KBM-7 (cell line): ENCODE measurements around the gene ZNF226.
A peak's percentile ranks its signal among the peaks of the same experiment; 100 is the strongest.
"Not testable (repeated sequence)": the region's sequence is repeated elsewhere in the genome, so short reads cannot be mapped to it uniquely, and the experiment has no call there.

Experiments
- DNase-seq: peaks from one replicate; pipeline ENCODE4 v3.0.0-alpha.2; 2015
- in situ Hi-C: fragments of 300-500 bp; cut with MboI; formaldehyde crosslinking; loops from 2 replicates; pipeline ENCODE4 v1.14.3; 2020; ENCODE audit warnings: low sequenced_read_pairs, low pct_unique_long_range_greater_than_20kb, mixed read lengths

ZNF226 gene

DNA sequence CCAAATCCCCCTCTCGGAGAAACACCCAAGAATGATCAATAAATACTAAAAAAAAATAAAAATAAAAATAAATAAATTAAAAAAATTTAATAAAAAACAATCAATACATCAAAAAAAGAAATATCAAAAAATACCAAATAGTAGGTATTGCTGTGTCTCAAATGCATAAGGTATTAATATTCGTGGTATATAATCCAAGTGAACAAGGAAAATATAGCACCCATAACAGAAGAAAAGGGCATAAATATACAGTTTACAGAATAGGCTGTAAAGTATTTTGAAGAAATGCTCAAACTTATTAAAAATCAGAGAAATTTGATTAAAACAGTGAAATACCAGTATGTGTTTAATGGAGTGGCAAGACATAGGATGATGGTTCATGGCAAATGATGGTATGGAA lies 39.9 kb downstream of the ZNF226 start:
- in situ Hi-C loops = no loop called here

GRCh38 chr19:44207126-44207803 lies 42.4 kb downstream of the ZNF226 start:
- DNase-seq = peak; percentile 94
- in situ Hi-C loops = no loop called here

More for the DNA sequence above, 39.9 kb downstream of the ZNF226 start:
- no peak for DNase-seq

DNA sequence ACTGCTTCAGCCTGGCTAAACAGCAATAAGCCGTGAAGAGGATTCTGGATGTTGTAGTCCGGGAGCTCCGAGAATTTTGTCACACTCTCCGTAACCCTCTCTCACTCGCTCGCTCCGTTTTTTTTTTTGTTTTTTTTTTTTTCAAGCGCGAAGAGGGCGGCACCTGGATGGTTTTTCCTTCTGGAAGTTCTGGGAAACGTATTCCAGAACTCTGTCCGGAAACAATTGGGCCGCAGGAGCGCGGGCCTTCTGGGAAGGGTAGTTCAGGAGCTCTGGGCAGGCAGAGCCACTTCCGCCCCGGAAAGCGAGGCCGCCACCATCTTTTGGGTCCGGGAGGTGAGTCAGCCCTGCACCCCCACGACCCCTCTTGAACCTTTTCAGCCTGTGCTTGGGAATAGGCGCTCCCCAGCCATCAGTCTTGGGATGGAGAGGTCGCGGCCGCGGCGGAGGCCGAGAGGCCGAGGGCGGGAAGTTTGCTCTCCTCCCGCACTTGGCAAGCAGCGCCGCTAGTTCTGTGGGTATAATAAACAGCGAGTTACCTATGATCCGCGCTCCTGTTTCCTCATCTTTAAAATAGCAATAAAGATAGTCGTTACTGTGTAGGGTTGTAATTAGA lies 47.5 kb downstream of the ZNF226 start, which contains the start of gene ZNF227:
Gene ZNF227 (plus strand): TSS at position 283 of the 616 bp plus-strand sequence. CDS start 5,261 bp downstream, outside the sequence.
- in situ Hi-C loops = no loop called here
- DNase-seq = peak; percentile 90

DNA sequence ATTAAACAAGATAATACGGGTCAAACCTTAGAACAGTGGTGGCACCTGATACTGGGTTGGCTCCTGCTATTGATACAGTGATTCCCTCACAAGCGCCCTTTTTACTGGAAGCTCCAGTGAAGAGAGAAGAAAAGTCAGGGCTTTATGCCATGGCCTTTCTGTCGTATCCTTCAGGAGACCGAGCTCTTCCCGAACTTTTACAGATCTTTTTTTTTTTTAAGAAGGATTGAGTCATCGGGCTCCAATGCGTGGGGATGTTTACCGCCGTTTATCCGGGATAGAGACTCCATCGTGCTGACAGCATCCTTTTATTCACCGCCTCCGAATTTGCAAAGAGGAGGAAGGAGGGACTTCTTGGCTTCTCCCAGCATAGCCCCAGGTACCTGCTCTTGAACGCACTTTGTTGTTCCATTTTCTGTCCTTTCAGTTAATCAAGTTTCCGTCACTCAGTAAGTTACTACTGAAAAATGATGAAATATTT lies 48.0 kb downstream of the ZNF226 start:
- no peak for DNase-seq
- in situ Hi-C loops = no loop called here

DNA sequence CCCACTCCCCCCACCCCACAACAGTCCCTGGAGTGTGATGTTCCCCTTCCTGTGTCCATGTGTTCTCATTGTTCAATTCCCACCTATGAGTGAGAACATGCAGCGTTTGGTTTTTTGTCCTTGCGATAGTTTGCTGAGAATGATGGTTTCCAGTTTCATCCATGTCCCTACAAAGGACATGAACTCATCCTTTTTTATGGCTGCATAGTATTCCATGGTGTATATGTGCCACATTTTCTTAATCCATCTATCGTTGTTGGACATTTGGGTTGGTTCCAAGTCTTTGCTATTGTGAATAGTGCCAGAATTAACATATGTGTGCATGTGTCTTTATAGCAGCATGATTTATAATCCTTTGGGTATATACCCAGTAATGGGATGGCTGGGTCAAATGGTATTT lies 55.0 kb downstream of the ZNF226 start:
- DNase-seq, in situ Hi-C loops: not testable (repeated sequence)

GRCh38 chr19:44220761-44221160 lies 55.9 kb downstream of the ZNF226 start:
- in situ Hi-C loops, DNase-seq: not testable (repeated sequence)

- in situ Hi-C loops, DNase-seq: not testable (repeated sequence)
These were observed 56.4 kb downstream of the ZNF226 start for GRCh38 chr19:44221291-44221690.
